Measurements from ENCODE around the gene CP. TPM values are rescaled to one million over a fixed set of nuclear protein-coding genes. Genes with fewer than 3 reads are reported as not detected.

CP gene
- total and polyA plus RNA-seq, 9 of the 15 experiments (the other 6 are each of a cell fraction or from before 2014, with no cell fraction given): 0.30 to 0.75 TPM; not detected in 7

GRCh38 chr3:149258714-149259113 is 37.1 kb upstream of the CP start:
- ATAC-seq (no peak), FAIRE-seq (no peak)
- CTCF ChIA-PET (ENCODE audit: low intra/inter-chr PET ratio): no interaction called here
- TF ChIP-seq SMAD2 (IDR thresholded peaks at IDR 0.05; ENCODE audit: low read depth, low read length): no peak
- no peak for TF ChIP-seq SRSF3 (IDR thresholded peaks at IDR 0.05; ENCODE audit: insufficient read depth, low read length)
- TF ChIP-seq JUNB (CRISPR knock-in tag; conservative IDR thresholded peaks at IDR 0.05): no peak
- TF ChIP-seq ETS2 (tag; IDR thresholded peaks at IDR 0.05; ENCODE audit: borderline replicate concordance, poor library complexity, severe bottlenecking): no peak
- TF ChIP-seq, protein P1, sequence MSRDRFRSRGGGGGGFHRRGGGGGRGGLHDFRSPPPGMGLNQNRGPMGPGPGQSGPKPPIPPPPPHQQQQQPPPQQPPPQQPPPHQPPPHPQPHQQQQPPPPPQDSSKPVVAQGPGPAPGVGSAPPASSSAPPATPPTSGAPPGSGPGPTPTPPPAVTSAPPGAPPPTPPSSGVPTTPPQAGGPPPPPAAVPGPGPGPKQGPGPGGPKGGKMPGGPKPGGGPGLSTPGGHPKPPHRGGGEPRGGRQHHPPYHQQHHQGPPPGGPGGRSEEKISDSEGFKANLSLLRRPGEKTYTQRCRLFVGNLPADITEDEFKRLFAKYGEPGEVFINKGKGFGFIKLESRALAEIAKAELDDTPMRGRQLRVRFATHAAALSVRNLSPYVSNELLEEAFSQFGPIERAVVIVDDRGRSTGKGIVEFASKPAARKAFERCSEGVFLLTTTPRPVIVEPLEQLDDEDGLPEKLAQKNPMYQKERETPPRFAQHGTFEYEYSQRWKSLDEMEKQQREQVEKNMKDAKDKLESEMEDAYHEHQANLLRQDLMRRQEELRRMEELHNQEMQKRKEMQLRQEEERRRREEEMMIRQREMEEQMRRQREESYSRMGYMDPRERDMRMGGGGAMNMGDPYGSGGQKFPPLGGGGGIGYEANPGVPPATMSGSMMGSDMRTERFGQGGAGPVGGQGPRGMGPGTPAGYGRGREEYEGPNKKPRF (IDR thresholded peaks at IDR 0.05; ENCODE audit: low read depth, low read length): no peak
- TF ChIP-seq, protein P2, sequence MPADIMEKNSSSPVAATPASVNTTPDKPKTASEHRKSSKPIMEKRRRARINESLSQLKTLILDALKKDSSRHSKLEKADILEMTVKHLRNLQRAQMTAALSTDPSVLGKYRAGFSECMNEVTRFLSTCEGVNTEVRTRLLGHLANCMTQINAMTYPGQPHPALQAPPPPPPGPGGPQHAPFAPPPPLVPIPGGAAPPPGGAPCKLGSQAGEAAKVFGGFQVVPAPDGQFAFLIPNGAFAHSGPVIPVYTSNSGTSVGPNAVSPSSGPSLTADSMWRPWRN (IDR thresholded peaks at IDR 0.05; ENCODE audit: low read depth): no peak
- no peak for TF ChIP-seq ZNF79 (CRISPR knock-in tag; IDR thresholded peaks at IDR 0.05; ENCODE audit: low read depth)
- TF ChIP-seq, protein P3, sequence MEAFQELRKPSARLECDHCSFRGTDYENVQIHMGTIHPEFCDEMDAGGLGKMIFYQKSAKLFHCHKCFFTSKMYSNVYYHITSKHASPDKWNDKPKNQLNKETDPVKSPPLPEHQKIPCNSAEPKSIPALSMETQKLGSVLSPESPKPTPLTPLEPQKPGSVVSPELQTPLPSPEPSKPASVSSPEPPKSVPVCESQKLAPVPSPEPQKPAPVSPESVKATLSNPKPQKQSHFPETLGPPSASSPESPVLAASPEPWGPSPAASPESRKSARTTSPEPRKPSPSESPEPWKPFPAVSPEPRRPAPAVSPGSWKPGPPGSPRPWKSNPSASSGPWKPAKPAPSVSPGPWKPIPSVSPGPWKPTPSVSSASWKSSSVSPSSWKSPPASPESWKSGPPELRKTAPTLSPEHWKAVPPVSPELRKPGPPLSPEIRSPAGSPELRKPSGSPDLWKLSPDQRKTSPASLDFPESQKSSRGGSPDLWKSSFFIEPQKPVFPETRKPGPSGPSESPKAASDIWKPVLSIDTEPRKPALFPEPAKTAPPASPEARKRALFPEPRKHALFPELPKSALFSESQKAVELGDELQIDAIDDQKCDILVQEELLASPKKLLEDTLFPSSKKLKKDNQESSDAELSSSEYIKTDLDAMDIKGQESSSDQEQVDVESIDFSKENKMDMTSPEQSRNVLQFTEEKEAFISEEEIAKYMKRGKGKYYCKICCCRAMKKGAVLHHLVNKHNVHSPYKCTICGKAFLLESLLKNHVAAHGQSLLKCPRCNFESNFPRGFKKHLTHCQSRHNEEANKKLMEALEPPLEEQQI (IDR thresholded peaks at IDR 0.05): no peak
- no peak for TF ChIP-seq SNRNP70 (optimal IDR thresholded peaks at IDR 0.05; ENCODE audit: low read depth, low read length)
- TF ChIP-seq SLC30A9 (CRISPR knock-in tag; IDR thresholded peaks at IDR 0.05): no peak
- no peak for TF ChIP-seq CBX2 (IDR thresholded peaks at IDR 0.05; ENCODE audit: insufficient read depth, low read length, poor library complexity, severe bottlenecking)
- TF ChIP-seq THAP7 (CRISPR knock-in tag; IDR thresholded peaks at IDR 0.05): no peak
- no peak for TF ChIP-seq FOXJ2 (tag; IDR thresholded peaks at IDR 0.05)
- TF ChIP-seq DPF2 (IDR thresholded peaks at IDR 0.05): no peak
- no peak for TF ChIP-seq NFRKB (IDR thresholded peaks at IDR 0.05; ENCODE audit: low read depth)

More at GRCh38 chr3:149258714-149259113, 37.1 kb upstream of the CP start:
- H3K4me3 ChIP-seq: no peak overlapping the region
- no peaks in the 10 kb centered on the region for H3K36me3 ChIP-seq (ENCODE audit: control insufficient read depth, insufficient read depth, low read length)
- POLR2A ChIA-PET: no interaction called here
- no peak overlapping the region for H3K4me2 ChIP-seq (ENCODE audit: insufficient read depth, low read length)
- no peaks in the 10 kb centered on the region for H4K20me1 ChIP-seq (replicated peaks; ENCODE audit: control insufficient read depth, insufficient read depth, low read length)
- BruUV-seq (replicated peaks): no TSS peak
- H3K27me3 ChIP-seq (ENCODE audit: control insufficient read depth in 2 of 2, insufficient read depth in 2 of 2, low read length in 2 of 2): no peaks in the 10 kb centered on the region; a peak in 2 of 5 replicates
- H3K4me1 ChIP-seq (replicated peaks in 1 of 2; ENCODE audit: control insufficient read depth in 2 of 2, insufficient read depth in 2 of 2, low read length in 2 of 2): peaks cover 5 to 6% of the 10 kb centered on the region in 2 experiments; a peak in 2 of 5 replicates
- no peak for DNase-seq (ENCODE audit: extremely low read depth in 1 of 4, low spot score in 3 of 4)
- no peaks in the 10 kb centered on the region for H3K9me3 ChIP-seq (replicated peaks; ENCODE audit: control insufficient read depth, insufficient read depth, low read depth, low read length)
- in situ Hi-C loops (cut with MboI) (no loop called here), intact Hi-C loops (cut with micrococcal nuclease) (no loop called here)
- WGBS (ENCODE audit: insufficient coverage, low coverage, missing lambda C conversion rate): 0% methylated on average over 2 of the region's 4 CpGs
- no peaks in the 10 kb centered on the region for H3K79me2 ChIP-seq (ENCODE audit: control insufficient read depth, insufficient read depth, low read length)
- H3K9ac ChIP-seq (ENCODE audit: insufficient read depth in 1 of 2, low read depth in 2 of 2, low read length in 2 of 2): no peak overlapping the region
- no peak overlapping the region for H3K27ac ChIP-seq (ENCODE audit: extremely low read depth, low read depth, low read length)
- H3K9me1 ChIP-seq (ENCODE audit: control insufficient read depth, insufficient read depth, low read length): no peaks in the 10 kb centered on the region
- no peak overlapping the region for H2AFZ ChIP-seq (ENCODE audit: low read depth, low read length)
